GM21360 (cell line): Measurements from ENCODE around the gene SLC3A2.
"Not testable (repeated sequence)": the region's sequence is repeated elsewhere in the genome, so short reads cannot be mapped to it uniquely, and the experiment has no call there.

Source experiments
- ATAC-seq: cut with Tn5 transposase; IDR thresholded peaks from one replicate; pipeline ENCODE4 v1.9.1; 2021; ENCODE audit warnings: mild to moderate bottlenecking, moderate library complexity; ENCODE audit not compliant: unreplicated experiment

The SLC3A2 gene

GRCh38 chr11:62851807-62852522 is 28.7 kb upstream of the SLC3A2 start:
- no peak for ATAC-seq

- ATAC-seq: no peak
Measured at GRCh38 chr11:62852523-62853188, 28.0 kb upstream of the SLC3A2 start.

- ATAC-seq: no peak
Measured at GRCh38 chr11:62853279-62853965, 27.3 kb upstream of the SLC3A2 start.

DNA sequence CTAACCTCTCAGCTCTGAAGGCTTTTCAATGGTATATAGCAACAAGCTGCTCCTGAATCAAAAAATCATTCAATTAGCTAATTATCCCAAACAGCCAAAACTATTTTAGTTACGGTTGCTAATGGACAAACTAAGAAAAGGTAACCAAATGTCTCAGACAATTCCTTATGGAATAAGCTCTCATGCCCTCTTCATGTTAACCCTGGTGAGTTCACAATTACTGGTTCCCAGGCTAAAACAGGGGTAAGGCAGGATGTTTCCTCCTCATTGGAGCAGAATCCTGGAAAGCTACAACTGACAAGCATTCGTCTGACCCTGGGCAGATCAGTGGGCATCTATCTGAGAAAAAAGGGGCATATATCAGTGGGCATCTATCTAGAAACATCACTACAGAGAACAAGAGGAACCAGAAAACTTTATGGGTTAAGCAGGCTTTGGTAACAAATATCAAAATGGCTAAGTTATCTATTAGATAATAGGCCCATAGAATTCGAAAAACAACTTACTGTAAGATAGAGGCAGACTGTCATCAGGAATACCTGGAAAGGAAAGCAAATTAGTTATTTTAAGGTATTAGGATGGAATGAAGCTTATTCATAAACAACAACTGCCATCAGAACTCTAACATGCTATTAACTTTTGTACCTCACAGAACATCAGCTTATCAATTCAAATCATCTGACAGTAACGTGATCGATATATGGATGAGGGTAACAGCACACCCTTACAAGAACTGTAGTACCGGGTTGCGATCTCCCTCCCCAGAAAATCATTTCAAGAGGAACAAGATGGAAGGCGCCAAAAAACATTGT is 26.5 kb upstream of the SLC3A2 start:
- no peak for ATAC-seq

DNA sequence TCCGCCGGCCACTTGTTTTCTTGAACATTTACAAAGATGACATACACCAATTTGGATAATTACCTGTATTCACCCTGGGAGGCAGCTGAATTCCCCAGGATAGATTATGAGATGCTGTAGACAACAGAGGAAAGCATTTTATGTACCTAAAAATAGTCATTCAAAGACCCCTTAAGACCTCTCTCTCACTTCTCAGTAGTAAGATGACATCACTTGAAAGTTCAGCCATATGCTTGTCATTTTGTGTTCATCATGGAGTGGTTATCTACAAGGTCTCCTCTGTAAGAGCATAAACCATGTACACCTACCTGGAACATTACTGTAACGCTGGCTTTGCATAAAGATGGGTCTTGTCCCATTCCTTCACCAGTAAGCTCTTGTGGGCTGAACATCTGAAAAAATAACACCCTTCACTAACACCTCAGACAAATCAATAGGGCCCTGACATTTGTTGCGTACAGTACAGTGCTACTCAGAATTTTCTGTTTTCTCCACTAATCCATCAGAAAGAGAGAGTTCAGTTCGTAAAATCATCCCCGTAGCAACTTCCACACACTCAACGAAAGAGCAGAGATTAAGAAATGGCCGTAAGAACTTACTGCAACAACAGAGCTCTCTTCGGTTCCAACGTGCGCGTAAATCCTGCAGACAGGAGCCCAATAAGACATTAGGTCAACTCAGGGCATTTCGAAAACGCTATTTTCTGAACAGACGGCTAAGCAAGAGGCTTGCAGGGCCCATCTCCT is 25.7 kb upstream of the SLC3A2 start:
- ATAC-seq: no peak

DNA sequence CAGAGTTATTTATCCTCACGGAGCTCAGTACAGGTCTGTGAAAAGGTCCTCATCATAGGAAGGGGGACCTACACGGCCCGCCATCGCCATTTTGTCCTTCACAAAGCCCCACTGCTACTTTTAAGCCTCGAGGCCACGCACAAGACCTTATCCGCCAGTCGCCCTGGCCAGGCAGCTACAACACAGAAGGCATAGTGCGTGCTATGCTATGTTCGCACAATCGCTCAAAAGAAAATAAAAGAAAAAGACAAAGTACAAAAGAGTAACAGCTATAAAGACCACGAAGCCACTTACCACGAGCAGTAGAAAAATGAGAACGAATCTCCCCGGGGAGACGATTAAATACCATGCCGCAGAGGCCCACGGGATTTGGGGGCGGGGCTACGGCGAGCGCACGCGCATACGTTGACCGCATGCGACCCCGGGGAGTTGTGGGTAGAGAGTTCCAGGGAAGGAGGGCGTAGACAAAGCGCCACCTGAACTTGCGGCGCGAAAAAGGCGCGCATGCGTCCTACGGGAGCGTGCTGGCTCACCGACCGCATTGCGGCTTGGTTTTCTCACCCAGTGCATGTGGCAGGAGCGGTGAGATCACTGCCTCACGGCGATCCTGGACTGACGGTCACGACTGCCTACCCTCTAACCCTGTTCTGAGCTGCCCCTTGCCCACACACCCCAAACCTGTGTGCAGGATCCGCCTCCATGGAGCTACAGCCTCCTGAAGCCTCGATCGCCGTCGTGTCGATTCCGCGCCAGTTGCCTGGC is 24.9 kb upstream of the SLC3A2 start:
- peak; percentile 78 for ATAC-seq

DNA sequence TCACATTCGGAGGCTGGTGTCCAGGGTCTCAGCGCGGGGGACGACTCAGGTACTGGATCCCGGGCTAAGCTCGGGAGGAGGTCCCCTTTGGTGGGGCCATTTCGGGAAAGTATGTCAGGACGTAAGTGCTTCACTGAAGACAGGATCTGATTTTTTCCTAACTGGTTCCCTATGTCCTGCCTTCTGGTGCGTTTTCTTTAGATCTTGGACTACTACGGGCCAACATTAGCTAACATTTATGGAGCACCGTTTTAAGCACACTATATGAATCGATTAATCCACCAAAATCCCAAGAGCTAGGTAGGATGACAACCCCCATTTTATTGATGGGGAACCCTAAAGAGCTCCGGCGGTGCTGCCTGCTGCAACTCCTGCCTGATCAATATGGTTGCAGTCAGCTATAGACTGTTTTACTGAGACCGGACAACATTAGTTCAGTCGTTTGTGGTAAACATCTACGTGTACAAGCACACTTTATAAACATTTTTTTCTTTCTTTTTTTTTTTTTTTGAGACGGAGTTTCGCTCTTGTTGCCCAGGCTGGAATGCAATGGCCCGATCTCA is 24.3 kb upstream of the SLC3A2 start:
- no peak for ATAC-seq

GRCh38 chr11:62857541-62857982 is 23.1 kb upstream of the SLC3A2 start:
- no peak for ATAC-seq

GRCh38 chr11:62858201-62858600 is 22.5 kb upstream of the SLC3A2 start:
- ATAC-seq: no peak

GRCh38 chr11:62859281-62859703 is 21.4 kb upstream of the SLC3A2 start:
- ATAC-seq: not testable (repeated sequence)

DNA sequence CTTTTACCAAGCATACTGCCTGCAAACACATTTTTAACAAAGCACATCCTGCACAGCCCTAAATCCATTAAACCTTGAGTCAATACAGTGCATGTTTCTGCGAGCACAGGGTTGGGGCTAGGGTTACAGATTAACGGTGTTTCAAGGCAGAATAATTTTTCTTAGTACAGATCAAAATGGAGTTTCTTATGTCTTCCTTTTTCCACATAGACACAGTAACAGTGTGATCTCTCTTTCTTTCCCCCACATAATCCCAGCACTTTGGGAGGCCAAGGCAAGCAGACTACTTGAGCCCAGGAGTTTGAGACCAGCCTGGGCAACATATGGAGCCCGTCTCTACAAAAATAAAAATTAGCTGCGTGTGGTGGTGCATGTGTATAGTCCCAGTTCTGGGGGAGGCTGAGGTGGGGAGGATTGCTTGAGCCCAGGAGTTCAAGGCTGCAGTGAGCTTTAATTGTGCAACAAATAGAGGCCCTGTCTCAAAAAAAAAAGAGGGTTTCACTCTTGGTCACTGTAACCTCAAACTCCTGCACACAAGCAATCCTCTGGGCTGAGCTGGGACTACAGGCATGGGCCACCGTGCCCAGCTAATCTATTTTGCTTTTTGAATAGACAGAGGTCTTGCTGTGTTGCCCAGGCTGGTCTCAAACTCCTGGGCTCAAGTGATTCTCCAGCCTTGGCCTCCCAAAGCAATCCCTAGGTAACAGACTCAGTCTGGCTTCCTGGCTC is 19.7 kb upstream of the SLC3A2 start:
- no peak for ATAC-seq

GRCh38 chr11:62861564-62862192 is 19.0 kb upstream of the SLC3A2 start:
- ATAC-seq: not testable (repeated sequence)

- no peak for ATAC-seq
Measured at GRCh38 chr11:62863687-62864335, 16.9 kb upstream of the SLC3A2 start.

DNA sequence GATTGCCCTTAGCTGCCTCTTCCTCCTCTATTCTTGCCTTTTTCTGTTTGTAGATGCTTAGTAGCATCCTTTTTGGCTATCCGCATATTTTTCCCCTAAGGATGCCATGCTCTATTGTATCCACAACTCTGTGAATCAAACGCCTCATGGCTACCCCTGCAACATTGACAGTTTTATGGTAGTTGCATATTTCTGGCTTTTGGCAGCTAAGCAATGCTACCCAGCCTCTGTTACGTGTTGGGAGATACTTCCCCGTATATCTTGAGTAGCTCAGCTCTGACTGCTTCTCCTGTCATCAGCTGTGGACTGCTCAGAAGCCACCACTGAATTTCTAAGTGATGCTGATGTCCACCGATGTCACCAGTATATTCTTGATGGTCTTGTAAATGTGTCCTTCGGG is 15.1 kb upstream of the SLC3A2 start:
- no peak for ATAC-seq

GRCh38 chr11:62874851-62875250 is 5.8 kb upstream of the SLC3A2 start:
- no peak for ATAC-seq

- ATAC-seq: no peak
Measured at GRCh38 chr11:62875698-62876478, 4.8 kb upstream of the SLC3A2 start.

DNA sequence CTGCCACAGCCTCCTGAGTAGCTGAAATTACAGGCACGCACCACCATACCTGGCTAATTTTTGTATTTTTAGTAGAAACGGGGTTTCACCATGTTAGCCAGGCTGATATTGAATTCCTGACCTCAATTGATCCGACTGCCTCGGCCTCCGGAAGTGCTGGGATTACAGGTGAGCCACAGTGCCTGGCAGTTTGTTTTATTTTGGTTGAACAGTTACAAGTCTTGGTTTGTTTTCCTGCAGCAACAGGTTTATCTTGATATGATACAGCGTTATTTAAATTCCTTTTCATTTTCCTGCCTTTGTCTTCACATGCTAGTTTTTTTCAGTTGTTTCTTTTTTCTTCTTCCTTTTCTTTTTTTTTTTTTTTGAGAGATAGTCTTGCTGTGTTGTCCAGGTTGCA is 4.0 kb upstream of the SLC3A2 start:
- no peak for ATAC-seq
